GM21515 (cell line): ENCODE results near the gene UMODL1.

Source experiments
- ATAC-seq: cut with Tn5 transposase; IDR thresholded peaks from one replicate; pipeline ENCODE4 v1.9.1; 2021; ENCODE audit not compliant: unreplicated experiment

Gene UMODL1

GRCh38 chr21:42079939-42080787 is 9.0 kb downstream of the UMODL1 start:
- ATAC-seq = no peak

- no peak for ATAC-seq
Observed at GRCh38 chr21:42080788-42081083, 9.6 kb downstream of the UMODL1 start.

DNA sequence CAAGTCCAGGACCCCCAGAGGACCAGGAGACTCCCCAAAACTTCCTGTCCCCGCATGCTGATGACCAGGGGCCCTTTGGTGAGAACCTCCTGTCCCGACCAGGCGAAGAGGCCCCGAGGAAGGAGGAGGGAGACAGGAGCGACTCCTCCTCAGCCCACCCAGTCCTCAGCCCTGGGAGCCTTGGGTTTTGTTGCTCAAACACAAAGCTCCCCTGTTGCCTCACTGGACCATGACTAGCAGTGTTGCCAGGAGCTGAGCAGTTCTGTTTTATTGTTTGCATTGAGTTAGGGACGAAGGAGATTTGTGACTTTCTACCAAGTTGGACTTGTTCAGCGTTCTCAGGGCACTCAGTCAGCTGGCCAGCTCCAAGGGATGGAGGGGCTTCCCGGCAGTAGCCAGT is 10.0 kb downstream of the UMODL1 start:
- ATAC-seq = no peak

DNA sequence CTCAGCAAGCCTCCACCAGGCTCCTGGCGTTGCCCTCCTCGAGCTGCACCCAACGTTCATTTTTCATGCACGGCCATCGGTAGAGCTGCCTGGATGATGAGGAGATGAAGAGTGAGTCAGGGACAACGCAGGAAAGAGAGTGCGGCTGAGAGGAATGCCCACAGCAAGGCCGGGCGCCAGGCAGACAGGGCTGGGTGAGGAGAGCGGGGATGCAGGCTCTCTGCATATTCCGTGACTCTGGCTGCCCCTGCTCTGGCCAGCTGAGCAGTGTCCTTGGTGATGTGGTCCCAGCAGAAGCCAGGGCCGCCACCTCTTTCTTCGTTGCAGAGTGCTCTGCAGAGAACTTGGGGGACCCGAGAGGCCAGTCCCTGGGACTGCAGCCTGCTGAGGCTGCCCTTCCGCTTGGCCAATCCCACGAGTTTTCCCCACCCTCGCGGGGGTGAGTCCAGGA is 10.8 kb downstream of the UMODL1 start:
- no peak for ATAC-seq

DNA sequence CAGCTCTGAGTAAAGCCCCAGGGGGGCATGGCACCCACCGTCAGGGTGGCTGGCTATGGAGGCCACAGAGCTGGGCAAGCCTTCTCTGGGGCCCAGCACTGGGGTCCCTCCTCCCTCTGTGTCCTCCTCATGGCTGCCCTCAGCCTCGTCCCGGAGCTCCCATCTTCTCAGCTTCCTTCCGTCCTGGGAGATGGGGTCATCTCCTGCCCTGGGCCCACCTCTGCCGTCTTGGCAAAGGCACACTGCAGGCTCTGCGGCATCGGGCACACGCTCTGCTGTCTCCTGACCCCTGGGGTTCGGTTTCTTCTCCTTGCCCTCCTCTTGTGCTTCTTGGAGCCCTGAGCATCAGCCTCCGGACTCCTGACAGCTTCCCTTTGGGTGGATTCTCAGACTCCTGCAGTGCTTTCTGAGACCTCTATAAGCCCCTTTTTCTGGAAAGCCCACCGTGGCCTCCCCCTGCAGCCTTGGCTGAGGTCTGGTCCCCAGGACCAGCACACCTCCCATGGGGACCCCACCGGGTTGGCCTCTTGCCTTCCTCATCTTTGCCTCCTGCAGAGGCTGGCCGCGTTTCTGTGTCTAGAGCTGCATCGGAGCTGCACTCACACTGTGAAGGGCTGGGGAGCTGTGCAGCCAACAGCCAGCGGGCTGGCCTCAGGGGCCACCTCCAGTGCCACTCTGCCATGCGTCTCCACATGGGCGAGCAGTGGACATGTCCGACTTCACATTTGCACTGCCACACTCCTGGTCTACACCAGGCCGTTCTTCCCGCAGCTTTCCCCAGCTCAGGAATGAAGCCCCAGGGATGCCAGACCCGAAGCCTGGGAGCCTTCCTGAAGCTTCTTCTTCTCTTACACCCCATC is 11.6 kb downstream of the UMODL1 start:
- no peak for ATAC-seq

GRCh38 chr21:42083361-42083690 is 12.2 kb downstream of the UMODL1 start:
- no peak for ATAC-seq

GRCh38 chr21:42084079-42084478 is 13.0 kb downstream of the UMODL1 start:
- ATAC-seq = no peak

DNA sequence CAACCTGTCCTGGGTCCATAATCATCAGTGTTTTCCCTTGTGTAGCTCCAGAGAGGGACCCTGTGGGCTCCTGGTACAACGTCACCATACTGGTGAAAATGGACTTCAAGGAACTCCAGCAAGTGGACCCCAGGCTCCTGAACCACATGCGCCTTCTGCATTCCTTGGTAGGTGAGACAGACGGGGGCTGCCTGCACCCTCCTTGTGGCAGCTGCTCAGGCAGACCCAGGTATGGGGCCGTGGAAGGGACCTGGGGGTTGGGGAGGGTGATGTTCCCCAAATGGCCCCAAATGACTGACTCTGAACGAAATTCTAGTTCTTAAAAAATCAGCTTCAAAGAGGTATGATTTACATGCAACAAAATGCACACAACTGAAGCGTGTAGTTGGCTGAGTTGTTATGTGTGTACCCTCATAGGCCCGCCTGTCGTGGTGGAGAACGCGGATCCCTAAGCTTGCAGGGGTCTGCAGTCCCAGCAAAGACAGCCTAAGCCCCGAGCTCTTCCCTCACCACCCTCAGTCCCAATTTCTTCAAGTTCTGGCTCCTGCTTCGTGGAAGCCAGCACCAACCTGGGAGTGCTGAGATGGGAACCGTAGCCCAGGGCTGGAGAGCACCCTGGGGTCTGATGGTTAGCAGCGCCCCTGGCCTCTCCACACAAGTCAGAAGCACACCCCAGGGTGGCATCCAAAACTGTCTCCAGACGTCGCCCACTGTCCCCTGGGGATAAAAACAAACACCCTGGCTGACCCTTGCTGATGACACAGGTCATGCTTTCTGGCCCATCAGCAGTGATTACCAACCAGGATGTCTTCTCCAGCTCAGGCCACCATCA is 14.3 kb downstream of the UMODL1 start:
- ATAC-seq = no peak

DNA sequence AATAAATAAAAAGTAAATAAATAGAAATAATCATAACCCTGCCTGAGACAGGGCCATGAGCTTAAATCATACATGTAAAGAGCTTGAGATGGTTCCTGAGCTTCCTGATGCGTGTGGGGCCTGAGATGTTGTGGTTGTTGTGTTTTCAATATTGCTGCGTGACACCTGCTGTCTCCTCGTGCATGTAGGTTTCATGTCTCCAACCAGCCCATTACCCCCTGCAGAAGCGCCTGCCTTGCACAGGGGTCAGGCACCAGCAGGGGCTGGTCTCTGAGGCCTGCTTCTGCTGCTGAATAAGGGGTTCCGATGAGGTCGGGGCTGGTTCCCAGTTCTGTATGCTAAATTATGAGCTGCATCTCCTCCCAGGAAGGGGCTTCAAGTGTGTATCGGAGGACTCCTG is 15.9 kb downstream of the UMODL1 start:
- ATAC-seq = no peak

- ATAC-seq = no peak
Observed at GRCh38 chr21:42088148-42088547, 17.0 kb downstream of the UMODL1 start.

DNA sequence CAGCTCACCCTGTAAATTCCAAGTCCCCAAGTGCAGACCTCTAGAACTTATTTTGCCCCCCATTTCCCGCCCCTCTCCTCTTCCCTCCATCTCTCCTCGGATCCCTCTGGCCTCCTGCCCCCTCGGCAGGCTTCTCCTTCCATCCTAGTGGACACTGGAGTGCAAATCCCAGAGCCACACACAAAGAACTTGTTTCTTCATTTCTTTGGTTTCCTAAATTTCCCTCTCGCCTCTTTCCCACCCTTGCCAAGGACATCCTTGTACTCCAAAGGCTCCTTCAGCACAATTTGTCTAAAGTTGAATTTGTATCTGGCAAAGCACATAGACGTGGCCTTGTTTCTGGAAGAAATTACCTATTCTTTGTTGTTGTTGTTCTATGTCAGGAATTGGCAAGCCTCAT is 17.5 kb downstream of the UMODL1 start:
- ATAC-seq = no peak

- ATAC-seq = no peak
Observed at GRCh38 chr21:42089093-42089631, 18.0 kb downstream of the UMODL1 start.

GRCh38 chr21:42089665-42090310 is 18.7 kb downstream of the UMODL1 start:
- ATAC-seq = no peak

DNA sequence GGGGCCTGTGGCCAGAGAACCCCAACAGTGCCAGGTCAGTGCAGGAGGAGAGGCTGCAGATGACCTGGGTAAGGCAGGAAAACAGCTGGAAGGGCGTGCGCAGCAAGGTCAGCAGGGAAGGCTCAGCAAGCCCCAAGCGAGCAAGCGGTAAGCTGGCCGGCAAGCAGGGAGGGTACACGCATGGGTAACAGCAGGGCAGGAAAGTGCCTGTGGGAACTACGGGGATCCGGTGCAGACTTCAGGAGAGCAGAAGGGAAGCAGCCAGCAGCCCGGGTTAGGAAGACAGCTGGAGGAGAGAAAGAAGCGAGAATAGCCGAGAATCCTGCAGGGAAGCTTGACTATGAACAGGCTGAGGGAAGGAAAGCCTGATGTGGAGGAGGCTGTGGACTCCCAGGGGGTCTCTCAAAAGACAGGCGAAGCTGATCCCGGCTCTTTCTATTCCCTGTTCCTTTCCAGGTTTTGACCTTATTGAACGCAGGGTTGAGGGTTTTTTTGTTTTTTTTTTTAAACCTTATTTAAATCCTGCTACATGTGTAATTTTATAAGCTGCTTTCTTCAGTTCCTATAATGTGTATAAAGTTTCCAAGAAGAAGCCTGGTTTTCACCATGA is 20.9 kb downstream of the UMODL1 start:
- no peak for ATAC-seq

DNA sequence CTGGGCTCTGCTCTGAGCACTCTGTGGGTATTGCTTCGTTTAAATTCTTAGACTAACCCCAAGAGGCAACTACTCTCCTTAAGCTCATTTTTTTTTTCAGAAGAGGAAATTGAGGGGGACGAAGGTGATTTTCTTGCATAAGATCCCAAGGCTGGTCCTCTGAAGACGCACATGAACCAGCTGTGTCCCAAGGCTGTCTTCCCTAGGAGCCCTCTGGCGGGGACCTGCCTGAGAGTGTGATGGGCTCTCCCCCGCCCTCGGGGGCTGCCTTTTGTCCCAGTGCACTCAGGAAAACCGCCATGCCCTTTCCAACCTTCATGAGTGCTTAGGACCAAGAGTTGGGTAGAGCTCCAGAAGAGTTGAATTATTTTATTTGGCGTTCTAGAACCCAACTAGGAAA is 21.7 kb downstream of the UMODL1 start:
- no peak for ATAC-seq

GRCh38 chr21:42093186-42093585 is 22.1 kb downstream of the UMODL1 start:
- no peak for ATAC-seq

DNA sequence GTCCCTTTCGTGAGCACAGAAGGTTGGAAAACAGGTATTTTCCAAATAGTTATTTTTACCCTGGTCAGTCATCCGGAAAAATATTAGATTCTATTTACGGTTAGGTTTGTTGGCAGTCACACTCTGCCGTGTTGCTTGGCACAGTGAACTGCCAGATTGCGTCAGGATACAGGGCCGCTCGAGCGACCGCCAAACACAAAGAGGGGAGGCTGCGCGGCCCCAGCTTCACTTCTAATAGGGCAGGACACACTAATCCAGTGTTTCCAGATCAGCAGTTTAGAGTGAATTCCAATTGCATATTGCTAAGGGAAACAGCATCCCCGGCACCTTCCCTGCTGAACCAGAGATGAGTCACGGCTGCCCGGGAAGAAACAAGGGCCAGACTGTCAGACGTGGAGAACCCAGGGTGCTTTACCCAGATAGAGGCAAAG is 22.9 kb downstream of the UMODL1 start:
- ATAC-seq = no peak

GRCh38 chr21:42094811-42095210 is 23.7 kb downstream of the UMODL1 start:
- no peak for ATAC-seq

GRCh38 chr21:42095581-42095980 is 24.5 kb downstream of the UMODL1 start:
- no peak for ATAC-seq

DNA sequence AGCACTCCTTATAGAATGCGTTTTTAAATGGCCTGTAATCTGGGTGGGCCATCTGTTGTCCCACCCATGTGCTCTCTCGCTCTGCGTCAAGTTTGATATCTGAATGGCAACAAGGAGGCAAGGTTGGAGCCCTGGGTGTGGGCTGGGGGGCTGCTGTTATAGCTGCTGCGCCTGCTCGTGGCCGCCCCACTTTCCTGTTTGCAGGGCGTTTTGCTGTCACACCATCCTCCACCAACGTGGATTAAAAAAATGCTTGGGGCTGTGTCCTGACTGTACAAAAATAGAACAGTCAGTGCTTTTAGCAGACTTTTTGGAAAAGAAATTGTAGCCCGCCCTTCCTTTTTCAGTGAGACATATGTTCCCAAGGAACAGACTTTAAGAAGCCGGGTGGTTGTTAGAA is 25.4 kb downstream of the UMODL1 start:
- ATAC-seq = no peak
